ENCODE results near the gene CLECL1. TPM values are rescaled to one million over a fixed set of nuclear protein-coding genes. Genes with fewer than 3 reads are reported as not detected.

The CLECL1 gene
- total and polyA plus RNA-seq, 2 of the 8 experiments (the other 6 are each of a cell fraction or from before 2014, with no cell fraction given), result not detected

- TF ChIP-seq ASH2L (IDR thresholded peaks at IDR 0.05; ENCODE audit: low read length), result no peak
- no peak for TF ChIP-seq ATF2 (IDR thresholded peaks at IDR 0.05; ENCODE audit: low read length)
- no peak for TF ChIP-seq RNF2 (IDR thresholded peaks at IDR 0.05; ENCODE audit: borderline replicate concordance, low read depth, low read length, missing control alignments, poor library complexity, severe bottlenecking)
- no peak for TF ChIP-seq JUN (IDR thresholded peaks at IDR 0.05; ENCODE audit: low read depth, low read length)
- no peak for TF ChIP-seq TCF12 (IDR thresholded peaks at IDR 0.05; ENCODE audit: low read depth, low read length)
These were observed 2.7 kb upstream of the CLECL1 start (continued) for GRCh38 chr12:9735601-9736000.
